IPS-18a (cell line): ENCODE measurements around the gene RPL31.

ENCODE experiments used
- H3K27ac ChIP-seq: one replicate; pipeline ENCODE4 v1.5.1; 2013; ENCODE audit warnings: low read length
- H3K27me3 ChIP-seq: one replicate; pipeline ENCODE4 v1.6.1; 2013; ENCODE audit warnings: mild to moderate bottlenecking, low read length; ENCODE audit not compliant: control insufficient read depth, insufficient read depth
- H3K36me3 ChIP-seq: one replicate; pipeline ENCODE4 v1.6.1; 2013; ENCODE audit warnings: low read depth, low read length; ENCODE audit not compliant: control insufficient read depth
- H3K4me1 ChIP-seq: one replicate; pipeline ENCODE4 v1.6.1; 2013; ENCODE audit warnings: low read depth, low read length; ENCODE audit not compliant: control insufficient read depth
- H3K4me3 ChIP-seq: one replicate; pipeline ENCODE4 v1.5.1; 2013; ENCODE audit warnings: low read length
- H3K9ac ChIP-seq: one replicate; pipeline ENCODE4 v1.6.1; 2013; ENCODE audit warnings: mild to moderate bottlenecking, low read length, moderate library complexity
- H3K9me3 ChIP-seq: one replicate; pipeline ENCODE4 v1.6.1; 2013; ENCODE audit warnings: low read depth, low read length; ENCODE audit not compliant: control insufficient read depth

RPL31 gene

DNA sequence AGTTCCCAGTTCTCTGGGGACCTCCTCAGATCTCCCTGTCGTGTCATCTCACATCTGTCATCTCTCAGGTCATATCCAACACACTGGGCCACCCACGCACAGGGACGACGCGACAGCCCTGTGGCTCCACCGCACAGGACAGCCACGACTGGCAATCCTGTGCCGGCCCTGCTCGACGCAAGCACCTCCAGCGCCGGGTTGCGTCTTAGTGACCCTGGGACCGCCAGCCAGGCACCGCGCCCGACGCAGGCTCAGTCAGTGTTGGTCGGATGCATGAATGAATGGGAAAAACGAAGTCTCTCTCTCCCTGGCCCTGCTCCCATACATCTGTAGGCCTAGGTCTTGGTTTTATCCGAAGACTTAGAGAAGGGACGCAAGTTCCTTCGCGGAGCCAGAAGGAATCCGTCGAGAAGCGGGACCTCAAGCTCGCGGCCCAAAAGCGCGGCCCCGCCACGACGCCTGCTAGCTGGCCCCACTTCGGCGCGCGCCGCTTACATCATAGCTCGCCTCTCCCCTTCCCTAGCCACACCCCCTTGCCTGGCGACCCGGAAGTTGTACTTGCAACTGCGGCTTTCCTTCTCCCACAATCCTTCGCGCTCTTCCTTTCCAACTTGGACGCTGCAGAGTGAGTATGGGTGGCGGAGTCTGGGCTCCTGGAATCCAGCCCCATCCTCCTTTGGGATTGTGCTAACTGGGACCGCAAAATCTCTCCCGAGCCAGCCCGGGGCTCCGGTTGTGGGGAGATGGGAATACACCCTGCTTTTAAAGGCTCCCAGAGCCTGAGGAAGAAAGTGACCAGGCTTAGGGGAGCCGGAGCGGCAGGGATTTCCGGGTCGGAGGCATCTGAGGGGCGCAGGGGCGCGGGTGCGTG is at the start of gene RPL31:
Gene RPL31 (plus strand): TSS at position 599 of the 871 bp plus-strand sequence. CDS start 413 bp downstream, outside the sequence.
- Histone ChIP-seq H3K27ac (peak within 1 kb of the TSS; percentile 86), H3K9ac (peak within 1 kb of the TSS; percentile 98)

DNA sequence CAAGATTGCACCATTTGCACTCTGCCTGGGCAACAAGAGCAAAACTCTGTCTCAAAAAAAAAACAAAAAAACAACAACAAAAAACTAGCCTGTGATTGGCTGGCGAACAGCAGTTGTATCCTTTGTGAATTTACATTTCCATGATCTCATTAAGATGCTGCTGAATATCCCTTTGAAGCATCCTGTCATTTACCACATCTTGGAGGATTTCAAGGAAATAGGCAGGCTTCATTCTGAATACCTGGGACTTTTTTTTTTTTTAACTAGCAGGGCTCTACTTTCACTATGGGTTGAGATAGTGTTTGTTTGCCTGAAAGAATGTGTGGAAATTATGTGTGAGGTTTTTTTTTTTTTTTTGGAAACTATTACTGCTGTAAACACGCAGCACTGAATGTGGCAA is 49.6 kb upstream of the RPL31 start:
- Histone ChIP-seq H3K27ac (no peak overlapping the region), H3K9ac (no peak overlapping the region), H3K4me1 (peaks cover 13% of the 10 kb centered on the region)

More for the DNA sequence above, at the start of gene RPL31:
- Histone ChIP-seq H3K27me3 (peaks cover 9% of the 10 kb centered on the region), H3K36me3 (peaks cover 41% of the 10 kb centered on the region), H3K4me1 (peaks cover 8% of the 10 kb centered on the region), H3K9me3 (no peaks in the 10 kb centered on the region), H3K4me3 (peak within 1 kb of the TSS; percentile 96)

DNA sequence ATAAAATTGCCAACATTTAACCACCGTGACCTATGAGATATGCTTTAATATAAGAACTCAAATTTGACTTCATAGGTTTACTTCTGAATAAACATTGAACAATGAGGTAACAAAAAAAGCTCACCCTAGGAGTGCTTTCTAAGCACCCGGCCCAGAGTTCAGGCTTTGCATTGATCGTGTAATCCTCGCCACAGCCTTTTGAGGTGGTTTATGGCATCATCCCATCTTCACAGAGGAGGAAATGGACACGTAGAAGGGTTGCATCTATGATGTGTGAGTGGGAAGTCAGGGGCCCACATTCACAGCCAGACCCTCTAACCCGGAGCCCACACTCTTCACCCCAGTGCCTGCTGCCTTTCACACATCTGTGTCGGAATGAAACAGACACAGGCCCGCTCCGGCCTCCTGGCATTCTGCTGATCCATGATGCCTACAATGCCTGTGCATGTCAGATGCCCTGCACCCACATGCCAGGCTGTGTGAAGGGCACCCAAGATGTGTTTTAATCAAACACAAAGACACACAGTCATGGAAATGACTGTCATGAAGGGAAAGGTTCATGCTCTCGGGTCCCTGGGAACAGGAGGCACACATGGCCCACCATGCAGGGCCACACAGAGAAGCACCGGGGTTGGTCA is 48.6 kb upstream of the RPL31 start:
- Histone ChIP-seq H3K9ac (no peak overlapping the region), H3K4me3 (no peak overlapping the region), H3K9me3 (no peaks in the 10 kb centered on the region), H3K4me1 (peaks cover 13% of the 10 kb centered on the region), H3K27me3 (no peaks in the 10 kb centered on the region), H3K36me3 (no peaks in the 10 kb centered on the region), H3K27ac (no peak overlapping the region)

More for the DNA sequence above, 49.6 kb upstream of the RPL31 start:
- Histone ChIP-seq H3K27me3 (no peaks in the 10 kb centered on the region), H3K4me3 (no peak overlapping the region), H3K36me3 (no peaks in the 10 kb centered on the region), H3K9me3 (no peaks in the 10 kb centered on the region)

DNA sequence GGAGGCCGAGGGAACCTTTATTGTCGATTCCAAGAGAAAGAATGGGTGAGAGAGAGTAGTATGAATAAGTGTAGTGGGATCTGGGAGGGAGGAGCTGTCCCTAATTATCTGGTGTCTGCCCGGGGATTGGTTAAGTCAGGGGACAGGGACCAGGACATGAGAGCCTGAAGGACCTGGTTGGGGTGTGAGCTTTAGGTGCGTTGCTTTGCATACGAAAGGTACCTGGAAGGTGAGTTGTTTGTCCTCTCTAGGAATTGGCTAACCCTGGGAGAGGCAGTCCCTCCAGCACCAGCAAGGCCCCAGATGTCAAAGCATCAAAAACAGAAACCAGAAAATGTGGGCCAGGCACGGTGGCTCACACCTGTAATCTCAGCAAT is 48.1 kb upstream of the RPL31 start:
- no peak overlapping the region for H3K9ac ChIP-seq
- no peak overlapping the region for H3K4me3 ChIP-seq
- H3K27ac ChIP-seq, result no peak overlapping the region
- H3K4me1 ChIP-seq, result peaks cover 9% of the 10 kb centered on the region
- H3K36me3 ChIP-seq, result no peaks in the 10 kb centered on the region
- no peaks in the 10 kb centered on the region for H3K27me3 ChIP-seq
- no peaks in the 10 kb centered on the region for H3K9me3 ChIP-seq

DNA sequence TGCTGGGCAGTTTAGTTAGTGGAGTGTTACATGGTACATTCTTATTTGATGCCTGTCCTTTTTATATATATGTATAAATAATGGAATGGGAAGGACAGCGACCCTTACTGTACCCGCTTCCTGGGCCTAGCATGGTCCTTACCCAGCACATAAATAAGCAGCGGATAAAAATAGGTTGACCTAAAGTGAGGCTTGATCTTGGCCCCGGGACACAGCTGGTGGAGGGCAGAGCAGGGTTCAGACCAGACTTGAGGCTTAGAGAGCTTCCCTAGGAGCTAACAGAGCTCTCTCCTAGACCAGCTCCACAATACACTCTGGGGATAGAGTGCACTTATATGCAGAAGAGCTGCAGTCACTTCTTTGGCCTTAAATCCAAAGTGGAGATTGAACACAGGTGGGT is 46.9 kb upstream of the RPL31 start:
- no peaks in the 10 kb centered on the region for H3K9me3 ChIP-seq
- no peaks in the 10 kb centered on the region for H3K4me1 ChIP-seq
- H3K4me3 ChIP-seq, result no peak overlapping the region
- H3K36me3 ChIP-seq, result no peaks in the 10 kb centered on the region
- no peak overlapping the region for H3K9ac ChIP-seq
- H3K27ac ChIP-seq, result no peak overlapping the region
- no peaks in the 10 kb centered on the region for H3K27me3 ChIP-seq

DNA sequence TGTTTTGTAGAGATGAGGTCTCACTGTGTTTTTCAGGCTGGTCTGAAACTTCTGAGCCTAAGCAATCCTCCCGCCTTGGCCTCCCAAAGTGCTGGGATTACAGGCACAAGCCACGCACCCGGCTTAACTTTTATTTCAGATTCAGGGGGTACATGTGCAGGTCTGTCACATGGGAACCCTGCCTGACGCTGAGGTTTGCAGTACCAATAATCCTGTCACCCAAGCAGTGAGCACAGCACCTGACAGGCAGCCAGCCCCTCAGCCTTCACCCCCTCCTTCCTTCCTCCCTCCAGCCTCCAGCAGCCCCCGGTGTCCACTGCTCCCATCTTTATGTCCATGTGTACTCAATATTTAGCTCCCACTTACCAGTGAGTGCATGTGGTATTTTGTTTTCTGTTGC is 46.0 kb upstream of the RPL31 start:
- no peaks in the 10 kb centered on the region for H3K27me3 ChIP-seq
- H3K9ac ChIP-seq, result no peak overlapping the region
- no peaks in the 10 kb centered on the region for H3K36me3 ChIP-seq
- no peaks in the 10 kb centered on the region for H3K9me3 ChIP-seq
- H3K27ac ChIP-seq, result no peak overlapping the region
- H3K4me3 ChIP-seq, result no peak overlapping the region
- H3K4me1 ChIP-seq, result no peaks in the 10 kb centered on the region

DNA sequence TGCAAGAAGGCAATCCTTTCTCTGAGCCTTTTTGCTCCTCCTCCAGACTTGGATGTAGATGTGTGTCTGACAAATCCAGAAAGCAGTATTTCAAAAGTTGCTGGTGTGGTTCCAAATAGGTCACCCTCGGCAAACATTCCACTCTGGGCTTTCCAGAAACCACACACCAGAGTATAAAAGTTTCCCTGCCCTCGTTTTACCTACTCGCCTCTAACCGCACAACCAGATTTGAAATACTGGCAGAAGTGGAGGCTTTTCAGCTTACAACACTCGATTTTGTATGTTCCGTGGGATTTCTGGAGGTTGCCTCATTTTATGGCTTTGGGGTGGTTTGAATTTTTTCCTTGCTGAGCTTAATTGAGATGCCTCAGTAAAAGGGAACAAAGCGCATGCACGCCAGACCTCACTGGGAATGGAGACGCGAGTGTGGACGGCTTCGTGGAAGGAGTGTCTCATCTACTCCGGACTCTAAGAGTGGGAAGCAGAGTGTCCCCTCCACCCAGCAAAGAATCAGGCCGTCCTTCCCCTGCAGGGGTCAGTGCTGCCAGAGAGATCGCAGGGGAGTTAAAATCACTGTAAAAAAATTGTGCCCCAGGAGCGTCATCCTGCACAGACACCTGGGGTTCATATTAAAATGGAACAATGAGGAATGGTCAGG is 44.0 kb upstream of the RPL31 start:
- no peaks in the 10 kb centered on the region for H3K27me3 ChIP-seq
- H3K9me3 ChIP-seq, result no peaks in the 10 kb centered on the region
- H3K9ac ChIP-seq, result no peak overlapping the region
- H3K4me1 ChIP-seq, result no peaks in the 10 kb centered on the region
- H3K36me3 ChIP-seq, result no peaks in the 10 kb centered on the region
- no peak overlapping the region for H3K4me3 ChIP-seq
- H3K27ac ChIP-seq, result no peak overlapping the region

DNA sequence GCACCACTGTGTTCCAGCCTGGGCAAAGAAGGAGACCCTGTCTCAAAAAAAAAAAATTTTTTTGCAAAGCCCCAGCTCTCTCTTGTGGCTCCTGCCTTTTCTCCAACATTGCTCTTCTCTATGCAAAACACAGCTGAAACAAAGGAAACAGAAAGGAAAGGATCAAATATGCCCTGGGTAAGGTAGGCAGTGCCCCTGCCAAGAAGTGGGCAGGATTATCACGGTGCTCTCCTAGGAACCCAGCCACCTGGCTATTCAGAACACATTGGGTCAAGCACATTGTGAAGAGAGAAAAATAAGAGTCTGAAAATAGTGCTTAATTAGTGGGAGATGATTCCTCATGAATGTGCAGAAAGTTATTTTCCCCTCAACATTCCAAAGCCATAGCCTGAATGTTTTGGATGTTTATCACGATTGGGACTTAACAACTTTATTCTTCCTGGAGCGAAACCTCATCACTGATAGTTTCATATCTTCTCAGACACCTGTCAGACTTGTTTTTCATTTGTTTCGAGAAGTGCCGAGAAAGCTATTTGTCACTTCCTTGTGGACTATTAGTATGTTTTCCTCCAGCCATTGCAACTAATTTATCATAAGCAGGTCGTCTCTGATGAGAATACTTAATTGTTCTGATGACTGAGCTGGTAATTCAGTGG is 42.7 kb upstream of the RPL31 start:
- no peak overlapping the region for H3K4me3 ChIP-seq
- H3K27me3 ChIP-seq, result no peaks in the 10 kb centered on the region
- H3K4me1 ChIP-seq, result no peaks in the 10 kb centered on the region
- no peak overlapping the region for H3K27ac ChIP-seq
- H3K36me3 ChIP-seq, result no peaks in the 10 kb centered on the region
- H3K9ac ChIP-seq, result no peak overlapping the region
- no peaks in the 10 kb centered on the region for H3K9me3 ChIP-seq

DNA sequence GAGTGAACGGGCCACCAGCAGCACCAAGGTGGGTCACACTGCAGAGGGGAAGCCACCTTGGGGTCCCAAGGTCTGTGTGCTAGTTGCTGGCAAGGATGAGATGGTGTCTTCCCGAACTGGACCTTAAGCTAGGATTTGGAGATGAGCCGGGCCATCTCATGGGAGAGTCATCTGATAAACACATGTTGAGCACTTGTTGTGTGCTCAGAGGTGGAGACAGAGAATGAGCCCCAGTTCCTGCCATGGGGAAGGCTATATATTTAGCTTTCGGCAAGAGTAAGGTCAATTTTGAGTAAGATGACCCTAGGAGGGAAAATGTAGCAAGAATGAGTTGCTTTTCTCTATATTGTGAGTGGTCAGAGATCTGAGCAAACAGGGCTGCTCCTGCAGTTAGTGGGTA is 41.4 kb upstream of the RPL31 start:
- Histone ChIP-seq H3K27ac (no peak overlapping the region), H3K4me1 (no peaks in the 10 kb centered on the region), H3K9me3 (no peaks in the 10 kb centered on the region), H3K9ac (no peak overlapping the region), H3K36me3 (no peaks in the 10 kb centered on the region), H3K27me3 (no peaks in the 10 kb centered on the region), H3K4me3 (no peak overlapping the region)

DNA sequence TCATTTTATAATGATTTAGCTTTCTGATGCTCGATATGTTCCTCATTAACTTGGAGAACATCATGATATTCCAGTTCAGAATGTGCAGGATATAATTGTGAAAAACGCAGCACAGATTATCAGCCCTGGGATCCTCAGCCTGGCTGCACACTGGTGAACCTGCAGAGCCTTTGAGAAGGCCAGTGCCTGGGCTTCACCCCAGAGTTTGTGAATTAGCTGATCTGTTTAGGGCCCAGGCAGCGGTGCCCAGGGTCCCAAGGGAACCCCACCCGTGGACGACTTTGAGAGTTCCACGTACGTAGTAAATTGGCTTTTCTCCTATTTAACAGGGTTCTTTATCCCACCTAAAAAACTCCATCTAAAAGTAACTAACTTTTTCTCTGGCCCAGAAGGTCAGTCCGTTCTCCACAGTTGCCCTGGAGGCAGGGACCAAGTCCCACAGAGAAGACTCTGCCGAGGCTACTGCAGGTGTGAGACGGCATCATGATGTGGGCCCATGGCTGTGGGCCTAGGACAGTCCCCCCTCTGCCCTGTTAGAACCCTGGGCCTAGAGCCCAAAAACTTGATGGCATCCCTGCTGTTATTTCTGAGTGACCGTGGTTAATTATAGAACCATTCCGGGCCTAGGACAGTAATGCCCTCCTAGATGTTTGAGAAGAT is 39.6 kb upstream of the RPL31 start:
- H3K9me3 ChIP-seq, result no peaks in the 10 kb centered on the region
- H3K27me3 ChIP-seq, result no peaks in the 10 kb centered on the region
- no peak overlapping the region for H3K27ac ChIP-seq
- no peaks in the 10 kb centered on the region for H3K4me1 ChIP-seq
- no peaks in the 10 kb centered on the region for H3K36me3 ChIP-seq
- no peak overlapping the region for H3K4me3 ChIP-seq
- no peak overlapping the region for H3K9ac ChIP-seq

DNA sequence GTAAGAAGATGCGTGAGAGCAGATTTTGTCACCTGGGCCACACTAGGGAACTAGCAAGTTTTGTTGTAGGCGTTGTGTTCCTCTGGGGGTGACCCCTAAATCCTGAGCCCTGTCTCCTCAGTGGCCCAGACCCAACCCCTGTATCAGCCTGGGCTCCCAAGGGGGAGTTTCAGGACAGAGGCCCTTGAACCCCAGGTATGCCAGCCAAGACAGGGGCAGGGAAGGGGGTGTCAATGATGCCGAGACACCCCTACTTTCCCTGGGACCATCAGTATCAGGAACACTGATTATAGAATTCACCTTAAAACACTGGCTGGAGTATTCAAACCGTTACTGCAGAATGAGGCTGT is 39.1 kb upstream of the RPL31 start:
- Histone ChIP-seq H3K9ac (no peak overlapping the region), H3K27me3 (no peaks in the 10 kb centered on the region), H3K4me1 (no peaks in the 10 kb centered on the region), H3K4me3 (no peak overlapping the region), H3K36me3 (no peaks in the 10 kb centered on the region), H3K27ac (no peak overlapping the region), H3K9me3 (no peaks in the 10 kb centered on the region)
